ENCODE data around the gene KIF1A.
"Not testable (repeated sequence)": the region's sequence is repeated elsewhere in the genome, so short reads cannot be mapped to it uniquely, and the experiment has no call there.

Gene KIF1A

GRCh38 chr2:240678909-240679308 is 141.1 kb downstream of the KIF1A start:
- not testable (repeated sequence) for DNase-seq

- not testable (repeated sequence) for DNase-seq
Measured at GRCh38 chr2:240678043-240678442, 142.0 kb downstream of the KIF1A start.

- not testable (repeated sequence) for DNase-seq
Measured at GRCh38 chr2:240675345-240675744, 144.7 kb downstream of the KIF1A start.

- not testable (repeated sequence) for DNase-seq
Measured at GRCh38 chr2:240674461-240675184, 145.4 kb downstream of the KIF1A start.

GRCh38 chr2:240672701-240673190 is 147.3 kb downstream of the KIF1A start:
- no peak for DNase-seq

GRCh38 chr2:240672076-240672700 is 147.8 kb downstream of the KIF1A start:
- DNase-seq, result no peak

- DNase-seq, result no peak
Measured at GRCh38 chr2:240670950-240671349, 149.1 kb downstream of the KIF1A start.

- no peak for DNase-seq
Measured at GRCh38 chr2:240670402-240670801, 149.6 kb downstream of the KIF1A start.

GRCh38 chr2:240664622-240665021 is 155.4 kb downstream of the KIF1A start:
- no peak for DNase-seq

Measured in NCI-H2081 treated with DMSO at 0.1 percent for 48 hours (cell line).